K562 (cell line): ENCODE results near the gene KRT16. TPM values are rescaled to one million over a fixed set of nuclear protein-coding genes. Genes with fewer than 3 reads are reported as not detected.

Source experiments
- ATAC-seq: fragments of 200-7000 bp; cut with Tn5 transposase; 3 replicates; pipeline ENCODE4 v1.9.1; 2020; ENCODE audit warnings: moderate library complexity
- BruUV-seq: library from RNA; stranded (reverse); fragments of 400-500 nt; replicated peaks from 2 replicates; lab custom pipeline; 2021; lab: Mats Ljungman, UMichigan
- CTCF ChIA-PET: fragments of 300-600 bp; formaldehyde crosslinking; extraction: SDS; loops from one replicate; lab custom pipeline; 2021; ENCODE audit warnings: low intra/inter-chr PET ratio; lab: Yijun Ruan, JAX
- POLR2A ChIA-PET: fragments of 300-600, 350-650 bp; sonication (Branson Sonifier 250); formaldehyde crosslinking; extraction: SDS; loops from one replicate; lab custom pipeline; 2021; ENCODE audit warnings: antibody characterized with exemption, inconsistent platforms; lab: Yijun Ruan, JAX
- DNase-seq, 4 experiments: peaks; one replicate each; pipeline versions ENCODE4 v3.0.0 to v3.0.0-alpha.2; 2011 to 2018; ENCODE audit warnings: low spot score in 3 of 4, mixed read lengths in 3 of 4; ENCODE audit errors: extremely low read depth in 1 of 4
- FAIRE-seq: peaks from 2 replicates; lab custom pipeline; 2011; peaks lifted over from hg19 to GRCh38; lab: Jason Lieb, UNC
- H2AFZ ChIP-seq: 2 replicates; pipeline ENCODE4 v1.6.0; 2011; ENCODE audit warnings: low read depth, low read length, control low read depth, inconsistent platforms
- H3K27ac ChIP-seq: fragments of 200-600 bp; 3 replicates; pipeline ENCODE4 v1.8.0; 2011; ENCODE audit warnings: low read depth, mild to moderate bottlenecking, control low read depth, inconsistent platforms, low read length, moderate library complexity, mixed read lengths; ENCODE audit errors: extremely low read depth
- H3K27me3 ChIP-seq, 2 experiments: fragments of 300-600 bp in 1 of 2; 2 replicates in 1 of 2; 3 replicates in 1 of 2; pipeline versions ENCODE4 v1.6.0 to v1.8.0; 2011; ENCODE audit warnings: inconsistent platforms in 2 of 2, low read length in 2 of 2, mild to moderate bottlenecking in 1 of 2, mixed read lengths in 1 of 2, moderate library complexity in 1 of 2; ENCODE audit not compliant: control insufficient read depth in 2 of 2, insufficient read depth in 2 of 2
- H3K36me3 ChIP-seq: fragments of 300-600 bp; 3 replicates; pipeline ENCODE4 v1.8.0; 2011; ENCODE audit warnings: mild to moderate bottlenecking, low read length, inconsistent platforms; ENCODE audit not compliant: control insufficient read depth, insufficient read depth
- H3K4me1 ChIP-seq, 2 experiments: fragments of 200-600 bp in 1 of 2; replicated peaks in 1 of 2; 2 replicates in 1 of 2; 3 replicates in 1 of 2; pipeline versions ENCODE4 v1.5.1 to v1.8.0; 2011; ENCODE audit warnings: inconsistent platforms in 2 of 2, low read length in 2 of 2, mild to moderate bottlenecking in 1 of 2, mixed read lengths in 1 of 2, moderate library complexity in 1 of 2; ENCODE audit not compliant: control insufficient read depth in 2 of 2, insufficient read depth in 2 of 2
- H3K4me2 ChIP-seq: 2 replicates; pipeline ENCODE4 v1.6.1; 2011; ENCODE audit warnings: low read length, control low read depth, inconsistent platforms, mixed read lengths; ENCODE audit not compliant: insufficient read depth
- H3K4me3 ChIP-seq: fragments of 200-600 bp; sonication (generic), shearing (Covaris generic); 2 replicates; pipeline ENCODE4 v1.5.1; 2016; ENCODE audit warnings: control low read depth, inconsistent platforms
- H3K79me2 ChIP-seq: fragments of 200-600 bp; 3 replicates; pipeline ENCODE4 v1.8.0; 2011; ENCODE audit warnings: low read length, inconsistent platforms; ENCODE audit not compliant: control insufficient read depth, insufficient read depth
- H3K9ac ChIP-seq, 2 experiments: 2 replicates each; pipeline versions ENCODE4 v1.6.0 to v1.6.1; 2011; ENCODE audit warnings: low read depth in 2 of 2, low read length in 2 of 2, control low read depth in 1 of 2, inconsistent platforms in 1 of 2, mild to moderate bottlenecking in 1 of 2, mixed read lengths in 1 of 2; ENCODE audit not compliant: insufficient read depth in 1 of 2
- H3K9me1 ChIP-seq: one replicate; pipeline ENCODE4 v1.6.0; 2011; ENCODE audit warnings: inconsistent platforms, mild to moderate bottlenecking, low read length, moderate library complexity; ENCODE audit not compliant: control insufficient read depth, insufficient read depth
- H3K9me3 ChIP-seq: replicated peaks from 2 replicates; pipeline ENCODE4 v1.5.1; 2011; ENCODE audit warnings: low read depth, low read length, inconsistent platforms; ENCODE audit not compliant: control insufficient read depth, insufficient read depth
- H4K20me1 ChIP-seq: replicated peaks from 2 replicates; pipeline ENCODE4 v1.6.1; 2011; ENCODE audit warnings: low read length, inconsistent platforms, mixed read lengths; ENCODE audit not compliant: control insufficient read depth, insufficient read depth
- CHD2 ChIP-seq: IDR thresholded peaks from 2 replicates; pipeline ENCODE4 v1.6.1; 2011; ENCODE audit warnings: low read depth, low read length
- CHD4 ChIP-seq: fragments of 200-600 bp; sonication (generic); IDR thresholded peaks from 3 replicates; pipeline ENCODE4 v1.6.1; 2012; ENCODE audit warnings: low read depth, mild to moderate bottlenecking, mixed read lengths, low read length, inconsistent platforms; ENCODE audit not compliant: insufficient read depth, insufficient replicate concordance, poor library complexity, severe bottlenecking
- ETV5 ChIP-seq: sonication (generic); formaldehyde crosslinking; IDR thresholded peaks from 2 replicates; pipeline ENCODE4 v1.4.0; 2020; ENCODE audit warnings: low read depth, mild to moderate bottlenecking, missing genetic modification reagents
- MCM3 ChIP-seq: fragments of 450-650 bp; IDR thresholded peaks from 2 replicates; pipeline ENCODE4 v1.6.1; 2016
- STAT6 ChIP-seq: sonication (generic); formaldehyde crosslinking; IDR thresholded peaks from 2 replicates; pipeline ENCODE4 v1.8.1; 2023; ENCODE audit warnings: mild to moderate bottlenecking, missing genetic modification reagents
- ZBTB40 ChIP-seq, 2 experiments: fragments of 450-650 bp in 1 of 2; sonication (generic) in 1 of 2; formaldehyde crosslinking in 1 of 2; IDR thresholded peaks; 2 replicates each; pipeline versions ENCODE4 v1.7.1 to v1.9.0; 2016 to 2022; ENCODE audit warnings: inconsistent platforms in 1 of 2, mild to moderate bottlenecking in 1 of 2, missing genetic modification reagents in 1 of 2
- ZNF197 ChIP-seq: fragments of 200-800 bp; sonication (Bioruptor generic); IDR thresholded peaks from 2 replicates; pipeline ENCODE4 v1.6.1; 2016; ENCODE audit warnings: low read depth, missing genetic modification characterization, missing compliant biosample characterization
- ZNF23 ChIP-seq: fragments of 250-450 bp; sonication (Bioruptor Pico); IDR thresholded peaks from 2 replicates; pipeline ENCODE4 v1.4.0; 2020; ENCODE audit warnings: mild to moderate bottlenecking
- WGBS: fragments of 100-300 bp; shearing (Covaris generic); methylation state at CpG from one replicate; pipeline ENCODE4 v1.1.6; 2016; ENCODE audit warnings: low coverage, mixed read lengths; ENCODE audit not compliant: insufficient coverage; ENCODE audit errors: missing lambda C conversion rate; 5-methylcytosine and 5-hydroxymethylcytosine counted together
- in situ Hi-C: fragments of 300-500 bp; cut with MboI; formaldehyde crosslinking; loops from 4 replicates; pipeline ENCODE4 v1.15.0; 2018; ENCODE audit warnings: inconsistent platforms, mixed read lengths
- intact Hi-C: fragments of 100-400 bp; cut with micrococcal nuclease; formaldehyde crosslinking; loops from 2 replicates; pipeline ENCODE4 v1.14.2; 2022
- polyA plus RNA-seq, 8 experiments: library from polyadenylated mRNA; depleted of rRNA in 4 of 8; stranded (reverse) in 5 of 8; unstranded in 3 of 8; fragments of >200 nt; fragmentation: Nextera tagmentation in 2 of 8; fragmentation: Illumina TruSeq in 1 of 8; extraction: Ambion mirVana in 2 of 8; extraction: Trizol in 1 of 8; gene quantifications; 2 replicates each; pipeline versions ENCODE4 v1.2.1 to v1.2.3, GENCODE V29; 2011 to 2014; ENCODE audit warnings: inconsistent platforms in 1 of 8, missing spikeins in 1 of 8
- total RNA-seq, 7 experiments: library from RNA; depleted of rRNA in 6 of 7; stranded (reverse); fragments of >200 nt in 6 of 7; fragmentation: Illumina TruSeq in 2 of 7; extraction: Trizol in 2 of 7; gene quantifications; 2 replicates each; pipeline versions ENCODE4 v1.2.1 to v1.2.3, GENCODE V29; 2011 to 2021; ENCODE audit warnings: low replicate concordance in 1 of 7

The KRT16 gene
- total and polyA plus RNA-seq, 9 of the 15 experiments (the other 6 are each of a cell fraction or from before 2014, with no cell fraction given): 0.04 TPM; not detected in 8

- TF ChIP-seq CHD2 (no peak), ZNF23 (CRISPR knock-in tag) (no peak), ZNF197 (CRISPR knock-in tag) (no peak)
Measured at GRCh38 chr17:41602524-41602923, 10.0 kb downstream of the KRT16 start (continued).

GRCh38 chr17:41600318-41600717, 12.2 kb downstream of the KRT16 start:
- FAIRE-seq (no peak), ATAC-seq (no peak), DNase-seq (no peak)
- ChIA-PET CTCF (no interaction called here), POLR2A (no interaction called here)
- Histone ChIP-seq H3K27ac (no peak overlapping the region), H3K4me2 (no peak overlapping the region), H3K27me3 (peaks cover 5 to 21% of the 10 kb centered on the region in 2 experiments; a peak in 4 of 5 replicates), H2AFZ (no peak overlapping the region), H3K9me1 (no peaks in the 10 kb centered on the region), H4K20me1 (no peaks in the 10 kb centered on the region; the same call in 1 of the 2 replicates), H3K79me2 (no peaks in the 10 kb centered on the region), H3K9ac (no peak overlapping the region), H3K4me1 (no peaks in the 10 kb centered on the region), H3K36me3 (no peaks in the 10 kb centered on the region), H3K4me3 (no peak overlapping the region), H3K9me3 (no peaks in the 10 kb centered on the region; the same call in 1 of the 2 replicates)
- BruUV-seq: no TSS peak
- in situ Hi-C loops (no loop called here), intact Hi-C loops (no loop called here)
- WGBS: 0% methylated on average over 4 of the region's 4 CpGs
- no peak for TF ChIP-seq MCM3
- TF ChIP-seq ETV5 (CRISPR knock-in tag): no peak
- TF ChIP-seq CHD4: no peak
- TF ChIP-seq ZBTB40 (IDR thresholded peaks at IDR 0.05): no peak
- no peak for TF ChIP-seq ZBTB40 (CRISPR knock-in tag; IDR thresholded peaks at IDR 0.05)
- no peak for TF ChIP-seq STAT6 (CRISPR knock-in tag)
